ENCODE results near the gene CAPN5. TPM values are rescaled to one million over a fixed set of nuclear protein-coding genes. Genes with fewer than 3 reads are reported as not detected.

CAPN5 gene
- total RNA-seq, 1 experiment from 2014 or later: 27.4 TPM

GRCh38 chr11:77106321-77106720, 39.5 kb downstream of the CAPN5 start (continued):
- no peak for TF ChIP-seq JUN (CRISPR knock-in tag; IDR thresholded peaks at IDR 0.05)
- TF ChIP-seq MXD4 (CRISPR knock-in tag; IDR thresholded peaks at IDR 0.05; ENCODE audit: borderline replicate concordance): no peak
- no peak for TF ChIP-seq ZNF512 (CRISPR knock-in tag; IDR thresholded peaks at IDR 0.05; ENCODE audit: borderline replicate concordance)
- TF ChIP-seq ATF2 (CRISPR knock-in tag; IDR thresholded peaks at IDR 0.05; ENCODE audit: borderline replicate concordance, low read depth): no peak
- no peak for TF ChIP-seq ZNF281 (CRISPR knock-in tag; IDR thresholded peaks at IDR 0.05)
- no peak for TF ChIP-seq CDX4 (CRISPR knock-in tag; IDR thresholded peaks at IDR 0.05; ENCODE audit: borderline replicate concordance)

GRCh38 chr11:77106759-77107158, 40.0 kb downstream of the CAPN5 start:
- POLR2A ChIA-PET: no interaction called here
- no peak for DNase-seq (ENCODE audit: low spot score)
- Mint-ChIP-seq H3K4me3 (no peak overlapping the region), H3K27me3 (ENCODE audit: low read depth) (no peaks in the 10 kb centered on the region), H3K4me1 (no peaks in the 10 kb centered on the region), H3K36me3 (no peaks in the 10 kb centered on the region), H3K27ac (no peak overlapping the region), H3K9me3 (no peaks in the 10 kb centered on the region)
- CTCF ChIA-PET: interaction anchor here (0.7 to 6.0 kb wide), 10 partner anchors 8 to 513 kb away, joined by 3 to 48 read pairs (median 4); no protein-coding TSS in a partner anchor
- TF ChIP-seq ARID4B (CRISPR knock-in tag; IDR thresholded peaks at IDR 0.05; ENCODE audit: borderline replicate concordance) (no peak), ZNF396 (CRISPR knock-in tag; IDR thresholded peaks at IDR 0.05; ENCODE audit: borderline replicate concordance) (no peak), TEAD4 (CRISPR knock-in tag; IDR thresholded peaks at IDR 0.05) (no peak)
- ATAC-seq: no peak

- H3K9me3 Mint-ChIP-seq: no peaks in the 10 kb centered on the region
- ChIA-PET POLR2A (no interaction called here), CTCF (interaction anchor here (1.2 to 6.0 kb wide), 4 partner anchors 17 to 90 kb away, joined by 4 to 48 read pairs (median 6); no protein-coding TSS in a partner anchor)
- peaks cover 3% of the 10 kb centered on the region; the same call in 1 of the 2 replicates for H3K4me1 Mint-ChIP-seq
- ATAC-seq: no peak
- TF ChIP-seq ETV6 (CRISPR knock-in tag; IDR thresholded peaks at IDR 0.05): no peak
- no peaks in the 10 kb centered on the region for H3K27me3 Mint-ChIP-seq (ENCODE audit: low read depth)
- H3K27ac Mint-ChIP-seq: no peak overlapping the region
- no peak for DNase-seq (ENCODE audit: low spot score)
- no peak overlapping the region for H3K4me3 Mint-ChIP-seq
- no peaks in the 10 kb centered on the region for H3K36me3 Mint-ChIP-seq
These were observed 41.2 kb downstream of the CAPN5 start for GRCh38 chr11:77107950-77108349.
